ENCODE data around the gene LIPN.

- no peak for TF ChIP-seq CTCF (IDR thresholded peaks at IDR 0.05; ENCODE audit: low read depth, low read length, poor library complexity, severe bottlenecking)
- TF ChIP-seq EZH2phosphoT487 (IDR thresholded peaks at IDR 0.05; ENCODE audit: borderline replicate concordance, low read length) = no peak
Measured at GRCh38 chr10:88803641-88804040, 43.8 kb downstream of the LIPN start.
